Type B pancreatic cell (in vitro differentiated cells): ENCODE data around the gene BABAM2. TPM values are rescaled to one million over a fixed set of nuclear protein-coding genes. Genes with fewer than 3 reads are reported as not detected.

Experiments
- DNase-seq: peaks from one replicate; pipeline ENCODE4 v3.0.0; 2021; ENCODE audit warnings: mixed read lengths; ENCODE audit not compliant: unreplicated experiment; ENCODE audit errors: extremely low spot score
- H3K27ac Mint-ChIP-seq: 2 replicates; pipeline ENCODE4 v1.8.0; 2021; ENCODE audit warnings: mild to moderate bottlenecking, mixed read lengths
- H3K27me3 Mint-ChIP-seq: 2 replicates; pipeline ENCODE4 v1.8.0; 2021; ENCODE audit warnings: mixed read lengths
- H3K36me3 Mint-ChIP-seq: 2 replicates; pipeline ENCODE4 v1.8.0; 2021; ENCODE audit warnings: mixed read lengths
- H3K4me1 Mint-ChIP-seq: one replicate; pipeline ENCODE4 v1.8.0; 2021; ENCODE audit warnings: mixed read lengths; ENCODE audit not compliant: unreplicated experiment
- H3K4me3 Mint-ChIP-seq: 2 replicates; pipeline ENCODE4 v1.8.0; 2021; ENCODE audit warnings: mild to moderate bottlenecking, mixed read lengths
- H3K9me3 Mint-ChIP-seq: 2 replicates; pipeline ENCODE4 v1.8.0; 2021; ENCODE audit warnings: mixed read lengths
- CTCF ChIP-seq: fragments of 200-600 bp; sonication (generic); conservative IDR thresholded peaks from 2 replicates; pipeline ENCODE4 v1.5.0; 2021; ENCODE audit warnings: antibody characterized with exemption, mild to moderate bottlenecking
- total RNA-seq: library from RNA; stranded (reverse); gene quantifications from 2 replicates; pipeline ENCODE4 v1.2.1, GENCODE V29; 2021; ENCODE audit warnings: low replicate concordance

BABAM2 gene
- total RNA-seq, 1 donor from 2014 or later = 30.4 TPM

DNA sequence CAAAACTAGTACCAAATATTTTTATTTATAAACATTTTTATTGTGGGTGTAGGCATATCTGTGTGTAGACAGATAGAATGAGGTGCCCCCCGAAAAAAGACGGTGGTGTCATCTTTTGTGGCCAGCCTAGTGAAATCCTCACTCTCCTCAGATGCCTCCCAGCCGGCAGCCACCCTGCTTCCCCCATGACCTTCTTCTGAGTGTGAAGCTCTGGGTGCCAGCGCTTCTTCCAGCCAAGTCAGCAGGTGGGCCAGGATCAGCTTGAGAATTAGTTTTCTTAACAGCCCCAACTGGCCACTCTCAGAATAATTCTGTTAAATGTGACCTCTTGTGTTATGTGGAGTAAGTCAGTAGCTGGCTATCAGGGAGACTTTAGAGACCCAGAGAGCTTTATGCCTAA, 272.5 kb downstream of the BABAM2 start:
- peaks cover 3% of the 10 kb centered on the region for H3K36me3 Mint-ChIP-seq
- no peaks in the 10 kb centered on the region for H3K27me3 Mint-ChIP-seq
- H3K4me1 Mint-ChIP-seq = peaks cover 22% of the 10 kb centered on the region
- TF ChIP-seq CTCF = no peak
- no peak overlapping the region for H3K27ac Mint-ChIP-seq
- no peak overlapping the region for H3K4me3 Mint-ChIP-seq
- peaks cover 3% of the 10 kb centered on the region for H3K9me3 Mint-ChIP-seq
- DNase-seq = no peak

- Mint-ChIP-seq H3K9me3 (peaks cover 3% of the 10 kb centered on the region), H3K4me3 (no peak overlapping the region), H3K27ac (peak overlapping the region; percentile 1), H3K36me3 (peaks cover 3% of the 10 kb centered on the region), H3K27me3 (no peaks in the 10 kb centered on the region), H3K4me1 (peaks cover 22% of the 10 kb centered on the region)
- TF ChIP-seq CTCF = no peak
- no peak for DNase-seq
Observed at GRCh38 chr2:28163627-28164279, 273.2 kb downstream of the BABAM2 start.

GRCh38 chr2:28164280-28164801, 273.8 kb downstream of the BABAM2 start:
- no peak for DNase-seq

GRCh38 chr2:28165087-28165635, 274.6 kb downstream of the BABAM2 start:
- peaks cover 22% of the 10 kb centered on the region for H3K4me1 Mint-ChIP-seq
- DNase-seq = no peak
- H3K36me3 Mint-ChIP-seq = no peaks in the 10 kb centered on the region
- TF ChIP-seq CTCF = no peak
- H3K9me3 Mint-ChIP-seq = no peaks in the 10 kb centered on the region
- no peak overlapping the region for H3K4me3 Mint-ChIP-seq
- H3K27me3 Mint-ChIP-seq = no peaks in the 10 kb centered on the region
- peak overlapping the region; percentile 0 for H3K27ac Mint-ChIP-seq

More at GRCh38 chr2:28164280-28164801, 273.8 kb downstream of the BABAM2 start:
- peak overlapping the region; percentile 1 for H3K27ac Mint-ChIP-seq
- no peak for TF ChIP-seq CTCF
- H3K36me3 Mint-ChIP-seq = no peaks in the 10 kb centered on the region
- H3K4me3 Mint-ChIP-seq = no peak overlapping the region
- H3K27me3 Mint-ChIP-seq = no peaks in the 10 kb centered on the region
- H3K9me3 Mint-ChIP-seq = no peaks in the 10 kb centered on the region
- H3K4me1 Mint-ChIP-seq = peaks cover 22% of the 10 kb centered on the region

DNA sequence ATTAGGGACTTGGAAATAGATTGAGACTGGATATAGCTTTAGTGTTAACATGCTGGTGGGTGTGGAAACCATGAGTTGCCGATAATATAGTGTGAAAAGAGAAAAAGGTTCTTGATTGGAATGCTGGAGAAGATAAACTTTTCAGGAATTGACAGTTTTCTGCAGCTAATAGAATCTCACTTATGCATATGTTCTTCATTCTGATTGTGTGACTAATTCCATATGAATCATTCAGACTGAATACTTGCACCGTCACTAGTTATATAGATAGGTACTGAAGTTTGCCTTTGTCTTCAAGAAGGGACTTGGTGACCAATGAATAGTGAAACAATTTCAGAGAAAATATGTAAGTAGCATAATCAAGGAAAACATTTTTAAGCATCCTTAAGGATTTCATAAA, 276.4 kb downstream of the BABAM2 start:
- Mint-ChIP-seq H3K9me3 (no peaks in the 10 kb centered on the region), H3K4me3 (no peak overlapping the region), H3K4me1 (peaks cover 23% of the 10 kb centered on the region), H3K36me3 (peaks cover 3% of the 10 kb centered on the region), H3K27me3 (no peaks in the 10 kb centered on the region), H3K27ac (no peak overlapping the region)
- TF ChIP-seq CTCF = no peak
- no peak for DNase-seq
